Heart left ventricle (tissue), 13 donors: Measurements from ENCODE around the gene RIMS3.

Experiments
- POLR2A ChIP-seq, 2 donors: fragments of 450-650 bp; IDR thresholded peaks; one replicate each; pipeline ENCODE4 v1.6.1; 2017; ENCODE audit warnings: antibody characterized with exemption in 2 of 2, mild to moderate bottlenecking in 2 of 2, moderate library complexity in 2 of 2
- TF ChIP-seq, protein P1 (sequence below), 12 donors: fragments of 200-600 bp; sonication (generic) in 4 of 12; IDR thresholded peaks; one replicate each; pipeline versions ENCODE4 v1.5.0 to v1.8.0; 2018 to 2022; ENCODE audit warnings: antibody characterized with exemption in 12 of 12, mild to moderate bottlenecking in 5 of 12
- donor health status: ischemic (EF 13 %, LVEDD 7.1; RV severe dilation, severe dysfunction).
- donor health status: DM: no; HTN: yes; CAD: no.
- donor health status: DM: no; HTN: no; CAD: no.
- donor health status: ischemic (EF 25% LVEDD 6.9; RV normal size, moderate dysfunction).
- donor health status: ischemic (EF 25% LVEDD 5.7; RV mildly dilated, moderate dysfunction).
- donor health status: ischemic (EF 35%, LVEDD 5.7; RV mildly dilated, moderate dysfunction).
- donor health status: nonischemic (EF 11% LVEDD 7.7; RV severe dilation, severe dysfunction).
- donor health status: DM: yes; HTN: yes; CAD: no.
- donor health status: PGD.
- donor health status: ischemic (EF 29% LVEDD 5.4; RV normal size, mild dysfunction).
- donor health status: nonischemic (EF 23%, LVEDD 6.1; RV moderate dilation, normal function).

DNA sequence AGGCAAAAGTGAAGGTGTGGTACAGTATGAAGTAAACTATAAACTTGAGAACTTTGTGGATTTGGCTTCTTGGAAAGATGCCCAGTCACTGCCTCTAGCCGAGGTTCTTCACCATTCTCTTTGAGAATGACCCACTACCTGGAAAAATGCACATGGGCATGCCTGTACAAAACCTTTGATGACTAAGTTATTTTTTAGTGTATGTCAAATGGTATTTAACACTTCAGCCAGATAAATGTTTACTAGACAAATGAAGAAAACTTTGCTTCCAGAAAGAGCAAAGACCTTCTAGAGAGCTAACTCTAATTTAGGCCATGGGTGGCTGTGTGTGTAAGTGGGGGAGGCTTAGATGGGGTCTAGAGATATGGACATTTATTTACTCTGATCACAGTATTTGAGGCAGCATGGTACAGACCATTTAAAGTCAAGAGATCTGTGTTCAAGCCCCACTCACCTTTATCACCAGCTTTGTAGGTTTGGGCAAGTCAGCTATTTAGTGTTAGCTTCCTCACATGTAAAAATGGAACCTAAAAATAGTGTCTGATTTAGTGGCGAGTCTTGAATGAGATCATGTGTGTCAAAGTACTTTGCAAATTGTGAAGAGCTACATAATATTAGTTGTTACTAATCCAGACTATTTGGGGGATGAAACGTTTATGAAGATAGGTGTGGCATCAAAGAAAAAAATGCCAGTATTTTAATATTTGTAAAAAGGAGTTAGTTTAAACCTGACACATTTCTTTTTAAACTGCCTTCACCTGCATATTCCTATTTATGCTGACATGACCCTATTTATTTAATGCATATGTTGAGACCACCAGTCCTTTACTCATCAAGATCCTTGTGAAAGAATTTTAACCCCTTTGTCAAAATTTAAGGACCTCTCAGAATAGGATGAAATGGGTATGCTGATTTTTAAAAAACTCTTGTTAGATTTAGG is 46.3 kb upstream of the RIMS3 start:
- TF ChIP-seq, protein P1, sequence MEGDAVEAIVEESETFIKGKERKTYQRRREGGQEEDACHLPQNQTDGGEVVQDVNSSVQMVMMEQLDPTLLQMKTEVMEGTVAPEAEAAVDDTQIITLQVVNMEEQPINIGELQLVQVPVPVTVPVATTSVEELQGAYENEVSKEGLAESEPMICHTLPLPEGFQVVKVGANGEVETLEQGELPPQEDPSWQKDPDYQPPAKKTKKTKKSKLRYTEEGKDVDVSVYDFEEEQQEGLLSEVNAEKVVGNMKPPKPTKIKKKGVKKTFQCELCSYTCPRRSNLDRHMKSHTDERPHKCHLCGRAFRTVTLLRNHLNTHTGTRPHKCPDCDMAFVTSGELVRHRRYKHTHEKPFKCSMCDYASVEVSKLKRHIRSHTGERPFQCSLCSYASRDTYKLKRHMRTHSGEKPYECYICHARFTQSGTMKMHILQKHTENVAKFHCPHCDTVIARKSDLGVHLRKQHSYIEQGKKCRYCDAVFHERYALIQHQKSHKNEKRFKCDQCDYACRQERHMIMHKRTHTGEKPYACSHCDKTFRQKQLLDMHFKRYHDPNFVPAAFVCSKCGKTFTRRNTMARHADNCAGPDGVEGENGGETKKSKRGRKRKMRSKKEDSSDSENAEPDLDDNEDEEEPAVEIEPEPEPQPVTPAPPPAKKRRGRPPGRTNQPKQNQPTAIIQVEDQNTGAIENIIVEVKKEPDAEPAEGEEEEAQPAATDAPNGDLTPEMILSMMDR (IDR thresholded peaks at IDR 0.05) = no peak
- no peak for TF ChIP-seq POLR2A (IDR thresholded peaks at IDR 0.05)
